A549 (cell line): ENCODE measurements around the gene LYRM7. TPM values are rescaled to one million over a fixed set of nuclear protein-coding genes. Genes with fewer than 3 reads are reported as not detected.

Experiments
- ATAC-seq, 2 experiments: fragments of 200-7000 bp in 1 of 2; fragments of >200 bp in 1 of 2; cut with Nextera tagmentation in 1 of 2; cut with Tn5 transposase in 1 of 2; 3 replicates each; pipeline versions ENCODE4 v1.8.0 to v1.9.1; 2018 to 2020; ENCODE audit warnings: mild to moderate bottlenecking in 1 of 2, moderate library complexity in 1 of 2
- CTCF ChIA-PET: fragments of 300-600 bp; sonication (Branson Sonifier 250); formaldehyde crosslinking; extraction: SDS; loops from one replicate; lab custom pipeline; 2021; ENCODE audit warnings: antibody characterized with exemption, inconsistent platforms; lab: Yijun Ruan, JAX
- POLR2A ChIA-PET: fragments of 350-600 bp; formaldehyde crosslinking; extraction: SDS; loops from one replicate; lab custom pipeline; 2021; ENCODE audit warnings: antibody characterized with exemption, inconsistent platforms; lab: Yijun Ruan, JAX
- DNase-seq, 2 experiments: peaks; one replicate each; pipeline versions ENCODE4 v3.0.0 to v3.0.0-alpha.2; 2011 to 2016; ENCODE audit warnings: low read depth in 1 of 2, low spot score in 1 of 2
- FAIRE-seq: peaks from 2 replicates; lab custom pipeline; 2011; peaks lifted over from hg19 to GRCh38; lab: Jason Lieb, UNC
- H3K27ac ChIP-seq, 2 experiments: fragments of >200 bp; sonication (Bioruptor Twin); formaldehyde crosslinking; 3 replicates each; pipeline ENCODE4 v1.5.1; 2016 to 2017
- H3K4me1 ChIP-seq: fragments of >200 bp; sonication (Bioruptor Twin); formaldehyde crosslinking; 3 replicates; pipeline ENCODE4 v1.6.1; 2016
- H3K4me2 ChIP-seq: fragments of >200 bp; sonication (Bioruptor Twin); formaldehyde crosslinking; 3 replicates; pipeline ENCODE4 v1.6.1; 2016
- H3K4me3 ChIP-seq: fragments of >200 bp; sonication (Bioruptor Twin); formaldehyde crosslinking; 3 replicates; pipeline ENCODE4 v1.5.1; 2016
- H3K9me3 ChIP-seq: fragments of >200 bp; sonication (Bioruptor Twin); formaldehyde crosslinking; 3 replicates; pipeline ENCODE4 v1.6.1; 2016
- BCL3 ChIP-seq: fragments of >200 bp; sonication (Bioruptor Twin); formaldehyde crosslinking; IDR thresholded peaks from 3 replicates; pipeline ENCODE4 v1.6.1; 2016
- CBX2 ChIP-seq: fragments of 200-600 bp; sonication (generic); IDR thresholded peaks from 2 replicates; pipeline ENCODE4 v1.6.1; 2016; ENCODE audit warnings: low read depth, mild to moderate bottlenecking, borderline replicate concordance
- CEBPB ChIP-seq, 2 experiments: fragments of >200 bp in 1 of 2; sonication (Bioruptor Twin) in 1 of 2; formaldehyde crosslinking in 1 of 2; IDR thresholded peaks; 2 replicates each; pipeline ENCODE4 v1.6.1; 2012 to 2016
- CTCF ChIP-seq: fragments of >200 bp; sonication (Bioruptor Twin); formaldehyde crosslinking; IDR thresholded peaks from 3 replicates; pipeline ENCODE4 v1.5.1; 2016
- EHMT2 ChIP-seq: fragments of 200-600 bp; sonication (generic); IDR thresholded peaks from 2 replicates; pipeline ENCODE4 v1.6.1; 2016; ENCODE audit warnings: antibody characterized with exemption, low read depth, mild to moderate bottlenecking, moderate library complexity
- EP300 ChIP-seq, 2 experiments: fragments of >200 bp; sonication (Bioruptor Twin); formaldehyde crosslinking; IDR thresholded peaks; 2 replicates in 1 of 2; 3 replicates in 1 of 2; pipeline ENCODE4 v1.6.1; 2016 to 2017
- ESRRA ChIP-seq: fragments of 150-350 bp; IDR thresholded peaks from 2 replicates; pipeline ENCODE4 v1.6.1; 2014; ENCODE audit warnings: mild to moderate bottlenecking, low read length, borderline replicate concordance
- HDAC2 ChIP-seq: fragments of 200-600 bp; sonication (generic); IDR thresholded peaks from 2 replicates; pipeline ENCODE4 v1.6.1; 2016
- HOXB13 ChIP-seq: fragments of 250-450 bp; sonication (Bioruptor Pico); IDR thresholded peaks from 2 replicates; pipeline ENCODE4 v1.5.0; 2020; ENCODE audit warnings: low read depth, mild to moderate bottlenecking, moderate library complexity
- HOXB5 ChIP-seq: fragments of 250-450 bp; sonication (Bioruptor Pico); IDR thresholded peaks from 2 replicates; pipeline ENCODE4 v1.5.0; 2020; ENCODE audit warnings: mild to moderate bottlenecking, moderate library complexity
- JUN ChIP-seq, 2 experiments: fragments of >200 bp; sonication (Bioruptor Twin); formaldehyde crosslinking; IDR thresholded peaks; 2 replicates in 1 of 2; 3 replicates in 1 of 2; pipeline ENCODE4 v1.6.1; 2016 to 2017
- KDM1A ChIP-seq: fragments of 200-600 bp; sonication (generic); IDR thresholded peaks from 2 replicates; pipeline ENCODE4 v1.6.1; 2016; ENCODE audit warnings: low read depth, mild to moderate bottlenecking
- MAFK ChIP-seq: fragments of 450-650 bp; IDR thresholded peaks from 2 replicates; pipeline ENCODE4 v1.6.1; 2014; ENCODE audit not compliant: partially characterized antibody
- MAZ ChIP-seq: fragments of 150-350 bp; IDR thresholded peaks from 2 replicates; pipeline ENCODE4 v1.6.1; 2014; ENCODE audit warnings: antibody characterized with exemption, low read depth, low read length, borderline replicate concordance
- NFE2L2 ChIP-seq: fragments of 150-350 bp; conservative IDR thresholded peaks from 2 replicates; pipeline ENCODE4 v1.6.1; 2014; ENCODE audit warnings: low read length
- SREBF2 ChIP-seq: fragments of 450-650 bp; IDR thresholded peaks from 2 replicates; pipeline ENCODE4 v1.6.1; 2014; ENCODE audit warnings: mild to moderate bottlenecking, moderate library complexity
- TFCP2L1 ChIP-seq: fragments of 250-450 bp; sonication (Bioruptor Pico); IDR thresholded peaks from 2 replicates; pipeline ENCODE4 v1.5.0; 2021; ENCODE audit warnings: mild to moderate bottlenecking
- ZC3H11A ChIP-seq: fragments of 450-650 bp; IDR thresholded peaks from 2 replicates; pipeline ENCODE4 v1.6.1; 2014; ENCODE audit warnings: antibody characterized with exemption, mild to moderate bottlenecking
- WGBS: methylation state at CpG from one replicate; pipeline ENCODE4 v1.1.6; 2017; ENCODE audit errors: missing lambda C conversion rate; 5-methylcytosine and 5-hydroxymethylcytosine counted together
- polyA plus RNA-seq, 4 experiments: library from polyadenylated mRNA; depleted of rRNA in 3 of 4; stranded (reverse); fragments of >200 nt; fragmentation: RNase III in 1 of 4; extraction: RNeasy Plus Mini Kit Qiagen cat#74134 plus additional on column Dnase treatment in 1 of 4; gene quantifications; 2 replicates in 3 of 4; 3 replicates in 1 of 4; pipeline ENCODE4 v1.2.3, GENCODE V29; 2011 to 2017
- TF ChIP-seq, protein P1 (sequence below): fragments of 150-350 bp; IDR thresholded peaks from 2 replicates; pipeline ENCODE4 v1.6.1; 2014; ENCODE audit warnings: low read depth, mild to moderate bottlenecking, low read length
- TF ChIP-seq, protein P2 (sequence below): fragments of >200 bp; sonication (Bioruptor Twin); formaldehyde crosslinking; IDR thresholded peaks from 2 replicates; pipeline ENCODE4 v1.6.1; 2016
- TF ChIP-seq, protein P3 (sequence below): fragments of 250-450 bp; sonication (Bioruptor Pico); IDR thresholded peaks from 2 replicates; pipeline ENCODE4 v1.5.0; 2020; ENCODE audit warnings: low read depth, mild to moderate bottlenecking, moderate library complexity

Gene LYRM7
- polyA plus RNA-seq, 2 of the 4 experiments (the other 2 are of a cell fraction) = 6.2 to 11.1 TPM

DNA sequence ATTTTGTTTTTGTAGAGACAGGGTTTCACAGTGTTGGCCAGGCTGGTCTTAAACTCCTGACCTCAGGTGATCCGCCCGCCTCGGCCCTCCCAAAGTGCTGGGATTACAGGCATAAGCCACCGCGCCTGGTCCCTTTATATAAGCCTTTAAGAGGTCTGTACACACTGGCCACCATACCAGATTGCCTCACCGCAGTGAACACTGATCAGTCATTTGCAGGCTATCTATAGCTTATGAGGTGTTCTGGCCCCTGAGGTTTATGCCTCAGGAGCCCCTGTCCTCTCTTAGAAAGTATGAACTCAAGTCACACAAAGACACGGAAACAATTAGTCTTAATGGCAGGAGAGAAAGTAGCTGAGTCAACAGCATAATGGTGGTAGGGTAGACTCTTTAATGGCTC lies 20.3 kb upstream of the LYRM7 start:
- Histone ChIP-seq H3K4me2 (no peak overlapping the region), H3K27ac (no peak overlapping the region), H3K4me1 (no peaks in the 10 kb centered on the region), H3K9me3 (no peaks in the 10 kb centered on the region), H3K4me3 (no peak overlapping the region)
- ATAC-seq (no peak), FAIRE-seq (no peak), DNase-seq (no peak)
- 89% methylated on average over 7 of the region's 7 CpGs for WGBS
- CTCF ChIA-PET = interaction anchor here (1.2 kb wide), 1 partner anchor 266 kb away, joined by 3 read pairs; no protein-coding TSS in a partner anchor
- POLR2A ChIA-PET = no interaction called here
- TF ChIP-seq ZC3H11A (no peak), CBX2 (no peak), EP300 (IDR thresholded peaks at IDR 0.05) (no peak), CTCF (no peak), CEBPB (IDR thresholded peaks at IDR 0.05) (no peak), JUN (IDR thresholded peaks at IDR 0.05) (no peak), MAZ (no peak), KDM1A (no peak), BCL3 (no peak), NFE2L2 (no peak), MAFK (no peak), HDAC2 (no peak), TFCP2L1 (CRISPR knock-in tag) (no peak), SREBF2 (no peak), HOXB5 (CRISPR knock-in tag) (no peak), HOXB13 (no peak)
- TF ChIP-seq, protein P1, sequence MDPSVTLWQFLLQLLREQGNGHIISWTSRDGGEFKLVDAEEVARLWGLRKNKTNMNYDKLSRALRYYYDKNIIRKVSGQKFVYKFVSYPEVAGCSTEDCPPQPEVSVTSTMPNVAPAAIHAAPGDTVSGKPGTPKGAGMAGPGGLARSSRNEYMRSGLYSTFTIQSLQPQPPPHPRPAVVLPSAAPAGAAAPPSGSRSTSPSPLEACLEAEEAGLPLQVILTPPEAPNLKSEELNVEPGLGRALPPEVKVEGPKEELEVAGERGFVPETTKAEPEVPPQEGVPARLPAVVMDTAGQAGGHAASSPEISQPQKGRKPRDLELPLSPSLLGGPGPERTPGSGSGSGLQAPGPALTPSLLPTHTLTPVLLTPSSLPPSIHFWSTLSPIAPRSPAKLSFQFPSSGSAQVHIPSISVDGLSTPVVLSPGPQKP = no peak
- TF ChIP-seq, protein P2, sequence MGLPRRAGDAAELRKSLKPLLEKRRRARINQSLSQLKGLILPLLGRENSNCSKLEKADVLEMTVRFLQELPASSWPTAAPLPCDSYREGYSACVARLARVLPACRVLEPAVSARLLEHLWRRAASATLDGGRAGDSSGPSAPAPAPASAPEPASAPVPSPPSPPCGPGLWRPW = no peak
- TF ChIP-seq, protein P3, sequence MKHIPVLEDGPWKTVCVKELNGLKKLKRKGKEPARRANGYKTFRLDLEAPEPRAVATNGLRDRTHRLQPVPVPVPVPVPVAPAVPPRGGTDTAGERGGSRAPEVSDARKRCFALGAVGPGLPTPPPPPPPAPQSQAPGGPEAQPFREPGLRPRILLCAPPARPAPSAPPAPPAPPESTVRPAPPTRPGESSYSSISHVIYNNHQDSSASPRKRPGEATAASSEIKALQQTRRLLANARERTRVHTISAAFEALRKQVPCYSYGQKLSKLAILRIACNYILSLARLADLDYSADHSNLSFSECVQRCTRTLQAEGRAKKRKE (CRISPR knock-in tag) = no peak

GRCh38 chr5:131151216-131151615 lies 19.5 kb upstream of the LYRM7 start:
- no peak overlapping the region for H3K27ac ChIP-seq
- no peaks in the 10 kb centered on the region for H3K4me1 ChIP-seq
- H3K9me3 ChIP-seq = no peaks in the 10 kb centered on the region
- H3K4me3 ChIP-seq = no peak overlapping the region
- no peak for DNase-seq
- H3K4me2 ChIP-seq = no peak overlapping the region
- POLR2A ChIA-PET = no interaction called here
- no peak for FAIRE-seq
- WGBS = 67% methylated on average over 4 of the region's 4 CpGs
- no peak for ATAC-seq
- 0 out of 3 replicates have a peak, but pooled peaks have one; percentile 4 for TF ChIP-seq CTCF
- TF ChIP-seq ESRRA = no peak
- no peak for TF ChIP-seq EHMT2
- CTCF ChIA-PET = interaction anchor here (0.8 kb wide), 1 partner anchor 266 kb away, joined by 3 read pairs; no protein-coding TSS in a partner anchor
